Forelimb muscle (tissue), 1 donor: ENCODE measurements around the gene POLA2. TPM values are rescaled to one million over a fixed set of nuclear protein-coding genes. Genes with fewer than 3 reads are reported as not detected.

Experiments
- DNase-seq: peaks from one replicate; pipeline ENCODE4 v3.0.0-alpha.2; 2013; ENCODE audit warnings: low read depth
- polyA plus RNA-seq: library from polyadenylated mRNA; unstranded; fragments of 120-200 nt; gene quantifications from one replicate; pipeline ENCODE4 v1.2.1, GENCODE V29; 2013; ENCODE audit not compliant: insufficient read length

POLA2 gene
- polyA plus RNA-seq, 1 donor = 28.8 TPM

DNA sequence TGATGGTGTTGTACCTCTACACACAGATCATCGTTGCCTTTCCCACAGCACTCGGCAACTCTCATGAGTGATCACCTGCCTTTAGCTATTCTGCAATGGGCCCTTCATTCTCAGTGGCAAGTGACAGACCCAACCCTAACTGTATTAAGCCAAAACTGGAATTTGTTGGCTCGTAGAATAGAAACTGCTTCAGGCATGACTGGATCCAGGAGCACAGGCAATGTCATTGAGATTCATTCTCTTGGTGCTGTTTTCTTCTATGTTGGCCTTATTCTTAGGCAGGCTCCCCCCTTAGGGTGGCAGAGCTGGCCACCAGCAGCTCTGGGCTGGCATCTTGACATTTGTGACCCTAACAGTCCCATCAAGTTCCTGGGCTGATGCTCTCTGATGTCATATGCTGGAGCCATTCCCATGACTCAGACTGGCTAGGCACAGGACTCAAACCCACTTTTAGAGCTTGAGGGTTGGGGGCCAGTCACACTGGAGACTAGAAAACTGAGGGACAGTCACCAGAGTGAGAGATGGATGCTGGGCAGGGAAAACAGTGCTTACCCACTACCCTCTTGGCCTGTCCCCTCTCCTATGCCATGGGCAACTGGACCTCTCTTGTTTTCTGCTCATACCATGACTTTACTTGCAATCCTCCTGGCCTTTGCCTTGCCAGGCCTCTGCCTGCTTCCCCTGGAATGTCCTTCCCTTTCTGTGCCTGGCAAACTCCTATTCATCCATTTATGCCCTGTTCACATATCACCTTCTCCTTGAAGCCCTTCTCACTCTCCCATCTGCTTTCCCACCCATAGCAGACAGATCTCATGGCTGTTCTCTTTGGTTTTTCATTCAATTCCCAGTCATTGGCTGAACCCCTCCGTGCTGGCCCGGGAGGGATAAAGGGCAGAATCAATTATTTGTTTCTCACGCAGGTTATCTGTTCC lies 45.8 kb downstream of the POLA2 start:
- DNase-seq = no peak

DNA sequence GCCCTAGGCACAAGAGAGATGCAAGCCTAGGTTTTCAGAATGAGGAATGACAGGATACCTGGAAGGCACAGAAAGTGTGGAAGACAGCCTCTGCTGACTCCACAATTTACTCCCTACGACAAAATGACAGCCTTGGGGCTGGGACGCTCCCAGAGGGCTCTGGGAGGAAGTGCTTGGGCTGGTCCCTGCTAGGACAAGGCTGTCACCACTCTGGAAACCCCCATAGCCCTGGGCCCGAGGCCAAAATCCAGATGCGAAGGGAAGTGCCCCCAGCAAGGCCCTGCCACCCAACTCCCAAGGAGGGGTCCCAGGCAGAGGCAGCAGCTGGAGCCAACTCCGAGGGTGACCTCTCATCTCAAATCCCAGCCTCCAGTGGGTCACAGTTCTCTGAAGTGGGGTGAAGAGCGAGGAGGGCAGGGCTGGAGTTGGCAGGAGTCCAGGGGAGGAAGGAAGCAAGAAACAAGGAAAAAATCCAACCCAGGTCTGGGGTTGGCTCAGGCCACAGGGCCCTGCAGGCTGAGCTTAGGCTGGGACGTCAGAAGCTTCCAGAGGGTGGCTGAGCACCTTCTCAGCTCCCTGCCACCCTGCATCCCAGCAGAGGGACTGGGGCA lies 46.6 kb downstream of the POLA2 start:
- DNase-seq = no peak

DNA sequence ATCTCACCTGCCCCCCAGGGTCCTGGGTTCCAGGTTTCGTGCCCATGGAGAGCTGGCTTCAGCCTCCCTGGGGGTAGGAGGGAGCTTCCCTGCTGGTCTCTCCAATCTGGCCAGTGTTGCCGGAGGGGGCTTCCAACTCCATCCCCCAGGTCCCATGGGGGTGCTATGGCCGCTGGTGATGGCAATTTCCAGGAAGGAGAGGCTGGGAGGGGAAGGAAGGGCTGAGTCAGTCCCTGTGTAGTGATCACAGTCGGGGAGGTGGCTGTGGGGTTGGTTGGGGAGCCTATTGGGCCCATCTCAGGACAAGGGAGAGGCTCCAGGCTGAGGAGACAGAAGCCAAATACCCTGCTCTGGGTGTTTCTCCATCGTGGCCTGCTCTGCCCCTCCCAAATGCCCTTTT lies 47.2 kb downstream of the POLA2 start:
- DNase-seq = no peak

DNA sequence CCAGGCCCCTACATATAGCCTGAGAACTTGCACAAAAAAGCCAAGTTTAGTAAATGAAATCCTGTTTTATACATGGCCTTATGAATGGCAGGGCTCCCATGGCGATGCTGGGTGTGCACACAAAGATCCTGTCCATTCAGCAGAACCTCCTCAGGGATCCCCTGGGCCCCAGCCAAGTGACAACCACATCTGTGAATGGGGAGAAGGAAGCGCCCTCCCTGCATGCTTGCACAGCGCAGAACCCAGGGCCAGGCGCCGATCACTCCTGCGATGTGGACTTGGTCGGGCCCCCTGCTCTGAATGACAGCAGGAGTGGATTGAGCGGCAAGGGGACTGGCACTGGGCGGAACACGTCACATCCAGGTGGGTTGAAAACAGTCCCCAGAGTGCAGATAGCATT lies 48.5 kb downstream of the POLA2 start:
- no peak for DNase-seq

DNA sequence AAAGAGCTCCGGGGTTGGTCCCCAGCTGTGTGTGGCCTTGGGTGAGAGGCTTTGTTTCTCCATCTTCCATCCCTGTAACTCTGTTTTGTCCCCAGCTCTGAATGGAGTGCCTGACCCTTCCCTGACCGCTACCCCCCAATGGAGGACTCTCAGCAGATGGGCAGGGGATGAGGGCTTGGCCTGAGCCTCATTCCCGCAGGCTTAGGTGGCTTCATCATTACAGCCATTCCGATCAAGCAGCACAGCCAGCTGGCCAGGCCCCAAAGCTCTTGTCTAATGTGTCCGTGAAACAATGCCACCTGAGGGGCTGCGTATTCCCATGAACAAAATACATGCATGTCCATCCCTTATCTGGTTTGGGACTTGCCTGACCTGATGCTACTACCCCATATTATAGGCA lies 49.0 kb downstream of the POLA2 start:
- DNase-seq = no peak

DNA sequence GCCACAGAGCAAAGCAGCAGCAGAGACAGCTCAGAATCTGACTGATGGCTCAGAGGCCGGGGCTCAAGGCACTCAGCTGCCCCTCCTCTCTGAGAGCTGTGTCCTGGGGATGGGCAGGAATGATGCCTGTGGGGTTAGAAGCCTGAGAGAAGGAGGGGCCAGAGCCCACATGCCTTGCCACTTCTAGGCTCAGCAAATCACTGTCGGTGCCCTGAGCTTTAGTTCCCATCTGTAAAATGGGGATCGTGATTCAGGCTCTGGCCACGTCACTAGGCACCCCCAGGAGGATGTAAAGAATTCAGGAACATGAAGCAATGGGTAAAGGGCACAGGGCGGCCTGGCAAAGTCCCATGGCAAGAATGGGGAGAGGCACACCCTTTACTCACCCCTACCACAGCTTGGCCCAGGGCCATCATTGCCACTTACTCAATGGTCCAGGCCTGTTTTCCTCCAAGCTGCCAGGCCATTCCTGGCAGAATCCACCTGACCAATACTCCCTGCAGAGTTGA lies 49.5 kb downstream of the POLA2 start:
- no peak for DNase-seq

DNA sequence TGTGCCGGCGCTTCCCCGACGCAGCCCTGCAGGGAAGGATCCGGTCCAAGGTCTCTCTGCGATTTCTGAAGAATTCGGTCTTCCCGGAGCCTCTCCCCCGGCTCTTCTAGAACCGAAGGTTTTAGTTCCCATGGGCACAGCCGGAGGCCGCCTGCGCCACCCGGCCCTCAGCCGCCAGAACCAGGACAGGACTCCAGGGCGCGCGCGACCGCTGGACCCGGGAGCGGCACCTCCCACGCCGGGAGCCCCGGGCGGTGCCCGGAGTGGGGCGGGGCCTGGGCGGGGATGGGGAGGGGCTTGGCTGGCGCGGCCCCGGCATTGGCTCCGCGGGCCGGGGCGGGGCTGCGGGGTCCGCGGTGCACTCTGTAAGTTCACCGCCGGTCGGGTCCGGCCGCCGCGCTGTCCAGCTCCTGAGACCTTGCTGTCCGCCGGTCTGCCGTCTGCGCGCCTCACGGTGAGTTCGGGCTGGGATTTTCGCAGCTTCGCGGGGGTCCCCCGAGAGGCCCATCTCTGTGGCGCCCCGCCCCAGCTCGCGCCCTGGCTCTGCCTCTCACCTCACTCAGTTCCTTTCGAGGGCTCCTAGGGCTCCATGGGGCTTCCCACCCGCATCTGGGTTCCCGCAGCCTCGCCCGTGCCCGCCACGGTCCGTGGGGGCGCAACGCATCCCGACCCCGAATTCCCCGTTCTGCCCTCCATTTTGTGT lies 52.9 kb downstream of the POLA2 start, which contains the start of gene CDC42EP2:
TSS of gene CDC42EP2 (plus strand) at position 366 of the 703 bp plus-strand sequence. CDS start 6,033 bp downstream, outside the sequence.
- no peak for DNase-seq

DNA sequence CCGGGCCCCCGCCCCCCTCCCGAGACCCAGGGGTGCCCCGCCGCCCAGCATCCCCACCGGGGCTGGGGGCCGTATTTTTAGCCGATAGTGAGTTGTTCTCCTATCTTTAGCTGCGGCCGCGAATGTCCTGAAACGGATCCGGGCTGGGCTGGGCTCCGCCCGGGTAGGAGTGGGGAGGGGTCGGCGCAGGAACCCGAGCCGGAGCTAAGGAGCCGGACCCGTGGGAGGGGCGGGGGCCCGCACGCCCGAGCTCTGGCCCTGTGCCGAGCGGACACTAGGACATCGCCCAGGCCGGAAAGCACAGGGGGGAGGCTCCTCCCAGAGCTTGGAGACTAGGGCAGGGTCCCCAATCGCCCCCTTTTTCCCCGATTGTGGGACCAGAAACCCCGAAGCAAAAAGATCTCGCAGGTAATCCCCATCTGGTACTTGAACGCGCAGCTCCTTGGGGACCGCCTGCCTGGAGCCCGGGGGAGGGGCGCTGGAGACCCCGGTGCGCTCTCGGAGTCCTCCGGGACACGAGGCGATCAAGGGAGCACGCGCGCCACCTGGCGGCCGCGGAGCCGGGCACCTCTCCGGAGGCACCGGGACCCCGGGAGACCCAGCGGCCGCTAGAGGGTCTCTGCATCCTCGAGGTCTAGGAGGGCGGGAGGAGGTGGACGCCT lies 53.6 kb downstream of the POLA2 start:
- DNase-seq = no peak

DNA sequence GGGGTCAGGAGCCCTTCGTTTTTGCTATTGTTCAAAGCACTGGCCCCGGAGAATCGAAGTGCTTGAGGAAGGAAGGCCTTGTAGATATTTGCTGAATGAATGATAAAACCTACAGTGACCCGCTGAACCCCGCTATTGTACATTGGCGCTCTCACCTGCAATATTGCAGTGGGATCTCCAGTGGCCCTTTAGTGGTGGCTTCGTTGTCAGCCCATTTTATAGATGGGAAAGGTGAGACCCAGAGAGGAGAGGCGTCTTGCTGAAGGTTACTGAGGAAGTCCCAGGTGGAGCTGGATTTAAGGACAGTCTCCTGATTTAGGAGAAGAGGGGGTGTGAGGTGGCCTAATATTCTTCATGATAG lies 54.1 kb downstream of the POLA2 start:
- DNase-seq = no peak

DNA sequence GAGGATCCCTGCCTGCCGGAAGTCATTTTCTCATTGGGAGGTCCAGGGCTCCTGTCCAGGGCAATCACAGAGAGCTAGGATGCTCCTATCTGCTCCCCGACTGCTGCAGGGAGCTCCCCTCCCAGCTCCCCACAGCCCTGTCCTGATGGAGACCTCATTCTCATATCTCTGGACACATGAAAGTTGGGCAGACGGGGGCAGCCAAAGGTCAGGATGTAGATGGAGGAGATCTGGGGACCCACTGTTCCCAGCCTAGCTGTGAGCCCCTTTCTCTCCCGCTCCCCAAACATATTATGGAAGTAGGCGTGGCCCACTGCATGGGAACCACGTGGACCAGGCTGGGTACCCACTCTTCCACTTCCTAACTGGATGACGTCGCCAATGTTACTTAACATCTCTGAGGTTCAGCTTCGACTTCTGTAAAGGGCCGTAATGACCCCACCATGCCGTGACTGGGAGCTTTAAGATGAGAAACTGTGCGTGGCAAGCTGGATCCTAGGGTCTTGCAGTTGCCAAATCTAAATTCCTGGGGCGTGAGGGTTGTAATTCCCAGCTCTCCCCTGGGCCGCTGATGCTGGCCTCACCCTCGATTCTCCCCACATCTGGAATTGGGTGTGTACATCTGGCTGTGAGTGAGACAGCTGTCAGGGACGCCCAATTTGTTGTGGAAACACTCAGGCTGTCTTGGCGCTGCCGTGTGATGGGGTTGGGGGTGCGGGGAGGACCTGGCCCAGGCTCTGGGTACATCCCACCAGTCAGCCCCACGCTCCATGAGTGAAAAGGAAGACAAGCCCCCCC lies 54.7 kb downstream of the POLA2 start:
- DNase-seq = no peak

DNA sequence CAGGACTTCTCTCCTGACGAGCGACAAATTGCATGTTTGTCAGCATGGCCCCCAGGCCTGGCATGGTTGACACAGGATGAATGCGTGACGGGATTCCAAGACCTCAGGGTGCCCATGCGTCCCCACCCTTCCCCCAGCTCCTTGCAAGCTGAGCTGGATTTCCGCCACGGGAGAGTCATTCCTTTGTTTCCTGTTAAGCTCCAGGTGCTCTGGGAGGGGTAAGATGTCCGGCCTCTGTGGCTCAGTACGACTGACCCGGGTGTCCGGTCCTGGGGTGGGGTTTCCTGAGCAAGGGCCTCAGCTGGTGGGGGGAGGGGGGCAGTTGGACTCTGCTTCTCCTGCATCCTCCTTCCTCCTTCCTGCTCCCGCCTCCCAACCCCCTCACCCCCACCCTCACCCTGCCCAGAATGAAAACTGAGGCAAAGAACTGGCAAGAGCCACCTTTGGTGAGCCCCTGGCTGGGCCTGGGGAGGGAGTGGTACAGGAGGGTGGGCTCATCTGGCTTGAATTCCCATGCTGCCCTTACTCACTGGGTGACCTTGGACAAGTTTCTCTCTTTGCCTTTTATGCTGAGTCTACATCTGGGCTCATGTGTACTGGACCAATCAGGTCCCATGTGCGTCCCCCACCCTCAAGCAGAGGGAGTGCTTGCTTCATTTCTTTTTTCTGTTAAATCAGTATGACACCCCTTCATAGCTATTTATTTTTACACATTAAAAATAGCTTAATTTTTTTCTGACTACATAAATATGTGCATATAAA lies 55.4 kb downstream of the POLA2 start:
- DNase-seq = no peak

DNA sequence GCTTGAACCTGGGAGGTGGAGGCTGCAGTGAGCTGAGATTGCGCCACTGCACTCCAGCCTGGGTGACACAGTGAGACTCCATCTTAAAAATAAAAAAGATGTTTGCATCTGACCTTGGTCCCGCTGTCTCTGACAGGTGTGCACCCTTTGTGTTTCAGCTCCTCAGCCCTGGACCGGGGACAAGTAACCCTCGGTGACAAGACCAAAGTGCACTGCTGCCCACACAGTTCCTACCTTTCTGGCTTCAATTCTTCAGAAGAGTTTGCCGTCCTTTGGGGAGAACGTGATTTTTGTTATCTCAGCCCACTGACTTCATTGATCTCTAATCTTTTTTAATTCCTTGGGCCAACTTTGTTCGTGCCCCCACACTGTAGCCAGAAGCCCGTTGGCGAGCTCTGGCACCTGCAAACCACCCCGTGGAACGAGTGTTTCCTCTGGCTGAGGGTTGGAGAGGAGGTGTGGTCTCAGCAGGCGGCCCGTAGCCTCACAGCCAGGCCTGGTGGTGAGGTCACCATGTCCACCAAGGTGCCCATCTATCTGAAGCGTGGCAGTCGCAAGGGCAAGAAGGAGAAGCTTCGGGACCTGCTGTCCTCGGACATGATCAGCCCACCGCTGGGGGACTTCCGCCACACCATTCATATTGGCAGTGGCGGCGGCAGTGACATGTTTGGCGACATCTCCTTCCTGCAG lies 58.8 kb downstream of the POLA2 start:
- DNase-seq = no peak

DNA sequence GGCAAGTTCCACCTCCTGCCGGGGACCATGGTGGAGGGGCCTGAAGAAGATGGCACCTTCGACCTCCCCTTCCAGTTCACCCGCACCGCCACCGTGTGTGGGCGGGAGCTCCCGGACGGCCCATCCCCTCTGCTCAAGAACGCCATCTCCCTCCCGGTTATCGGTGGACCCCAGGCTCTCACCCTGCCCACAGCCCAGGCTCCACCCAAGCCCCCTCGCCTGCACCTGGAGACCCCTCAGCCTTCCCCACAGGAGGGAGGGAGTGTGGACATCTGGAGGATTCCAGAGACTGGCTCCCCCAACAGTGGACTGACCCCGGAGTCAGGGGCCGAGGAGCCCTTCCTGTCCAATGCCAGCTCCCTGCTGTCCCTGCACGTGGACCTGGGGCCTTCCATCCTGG lies 59.3 kb downstream of the POLA2 start:
- DNase-seq = no peak

DNA sequence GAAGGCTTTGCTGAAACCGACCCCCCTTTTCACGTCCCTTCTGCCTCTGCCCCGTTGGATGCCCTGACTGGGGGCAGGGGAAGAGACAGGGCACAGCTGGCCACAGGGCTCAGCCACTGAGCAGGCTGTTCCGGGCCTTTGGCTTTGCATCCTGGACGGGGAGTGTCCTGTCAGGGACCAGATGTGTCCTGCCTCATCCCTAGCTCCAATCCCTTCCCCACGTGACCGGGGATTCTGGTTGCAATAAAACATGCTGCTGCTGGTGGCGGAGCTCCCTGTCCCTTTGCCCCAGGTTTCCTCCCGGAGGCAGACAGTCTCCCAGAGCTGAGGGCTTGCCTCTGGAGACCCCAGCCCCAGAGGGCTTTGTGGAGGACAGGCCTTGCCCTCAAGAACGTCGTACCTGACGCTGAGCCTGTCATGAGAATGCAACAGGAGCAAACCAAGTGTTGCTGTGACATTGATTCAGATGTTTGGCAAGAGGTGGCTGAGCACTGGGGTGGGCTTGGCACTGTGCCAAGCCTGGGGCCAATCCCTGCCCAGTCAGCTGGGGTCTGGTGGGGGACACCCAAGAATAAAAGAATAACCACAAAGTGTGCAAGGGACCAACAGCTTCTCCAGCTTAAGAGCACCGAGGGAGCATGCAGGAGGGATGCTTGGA lies 60.2 kb downstream of the POLA2 start:
- DNase-seq = no peak

DNA sequence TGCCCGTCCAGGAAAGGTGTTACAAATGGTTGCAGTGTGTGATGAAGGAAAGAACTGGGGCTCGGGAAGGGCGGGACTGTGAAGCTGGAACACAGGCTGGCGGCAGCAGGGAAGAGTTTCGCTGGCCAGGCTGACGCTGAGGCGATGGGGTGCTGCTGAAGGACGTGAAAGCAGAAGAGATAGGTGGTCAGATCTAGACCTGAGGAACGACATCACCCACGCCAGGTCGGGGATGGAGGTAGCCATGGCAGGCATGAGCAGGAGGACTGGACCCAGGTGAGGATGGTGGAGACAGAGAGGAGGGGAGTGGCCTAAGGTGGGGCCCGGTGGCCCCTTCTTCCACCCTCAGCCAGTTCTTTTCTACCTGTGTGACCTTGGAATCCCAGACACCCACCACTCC lies 62.1 kb downstream of the POLA2 start:
- DNase-seq = no peak

DNA sequence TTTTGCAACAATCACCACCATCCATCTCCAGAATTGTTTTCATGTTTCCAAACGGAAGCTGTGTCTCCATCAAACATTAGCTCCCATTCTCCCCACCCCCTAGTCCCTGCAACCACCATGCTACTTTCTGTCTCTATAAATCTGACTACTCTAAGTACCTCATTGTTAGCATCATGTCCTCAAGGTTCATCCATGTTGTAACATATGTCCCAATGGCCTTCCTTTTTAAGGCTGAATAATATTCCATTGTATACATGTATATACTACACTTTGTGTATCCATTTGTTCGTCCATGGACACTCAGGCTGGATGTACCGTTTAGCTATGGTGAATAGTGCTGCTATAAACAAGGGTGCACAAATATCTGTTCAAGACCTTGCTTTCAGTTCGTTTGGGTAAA lies 63.7 kb downstream of the POLA2 start:
- DNase-seq = no peak

DNA sequence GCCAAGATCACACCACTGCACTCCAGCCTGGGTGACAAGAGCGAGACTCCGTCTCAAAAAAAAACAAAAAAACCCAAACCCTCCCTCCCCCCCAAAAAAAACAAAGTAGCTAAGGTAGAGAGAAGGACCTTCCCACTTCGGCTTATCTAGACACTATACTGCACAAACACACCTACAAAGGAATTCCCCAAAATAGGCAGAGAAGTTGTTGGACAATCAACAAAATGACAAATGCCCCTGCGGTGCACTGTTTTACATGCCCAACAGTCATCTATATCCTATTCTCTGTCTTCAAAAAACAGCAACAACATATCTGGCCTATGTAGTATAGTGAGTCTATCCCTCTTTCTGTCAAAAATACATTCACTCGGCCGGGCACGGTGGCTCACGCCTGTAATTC lies 65.3 kb downstream of the POLA2 start:
- no peak for DNase-seq

DNA sequence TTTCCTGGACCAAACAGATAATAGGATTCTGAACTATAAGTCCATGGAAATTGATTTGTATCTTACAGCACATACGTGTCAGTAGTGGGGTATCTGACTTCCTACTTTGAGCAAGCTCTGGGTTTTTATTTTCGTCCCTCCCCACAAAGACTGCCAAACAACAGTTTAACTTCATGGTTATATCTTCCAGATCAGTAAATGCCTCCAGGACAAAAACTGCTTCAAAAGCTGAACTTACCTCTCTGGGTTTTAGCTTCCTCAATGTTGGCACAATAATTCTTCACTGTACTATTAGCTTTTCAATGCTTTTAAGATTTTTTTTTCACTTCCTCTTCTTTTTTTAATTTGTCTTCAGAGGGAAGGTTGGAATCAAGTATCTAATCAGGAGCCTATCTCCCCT lies 67.7 kb downstream of the POLA2 start:
- no peak for DNase-seq

DNA sequence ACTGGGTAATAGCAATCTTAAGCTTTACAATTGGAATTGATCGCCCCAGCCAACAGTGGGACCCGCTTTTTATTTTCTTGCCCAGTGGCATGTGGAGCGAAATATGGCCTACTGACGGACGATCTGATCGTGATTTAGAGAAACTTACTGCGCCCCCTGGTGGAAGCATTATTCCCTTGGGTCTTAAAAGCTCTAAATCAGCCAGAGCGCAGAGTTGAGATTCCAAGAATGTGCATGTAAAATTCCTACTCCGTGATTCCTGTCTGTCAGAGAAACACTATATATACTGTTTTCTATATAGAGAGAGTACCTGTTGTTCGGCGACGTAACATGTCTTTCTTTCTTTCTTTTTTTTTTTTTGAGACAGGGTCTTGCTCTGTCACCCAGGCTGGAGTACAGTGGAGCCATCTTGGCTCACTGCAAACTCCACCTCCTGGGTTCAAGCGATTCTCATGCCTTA lies 68.2 kb downstream of the POLA2 start:
- peak; percentile 82 for DNase-seq
